ENCODE measurements around the gene NUTM1. TPM values are rescaled to one million over a fixed set of nuclear protein-coding genes. Genes with fewer than 3 reads are reported as not detected.
A peak's percentile ranks its signal among the peaks of the same experiment; 100 is the strongest.

The NUTM1 gene, protein sequence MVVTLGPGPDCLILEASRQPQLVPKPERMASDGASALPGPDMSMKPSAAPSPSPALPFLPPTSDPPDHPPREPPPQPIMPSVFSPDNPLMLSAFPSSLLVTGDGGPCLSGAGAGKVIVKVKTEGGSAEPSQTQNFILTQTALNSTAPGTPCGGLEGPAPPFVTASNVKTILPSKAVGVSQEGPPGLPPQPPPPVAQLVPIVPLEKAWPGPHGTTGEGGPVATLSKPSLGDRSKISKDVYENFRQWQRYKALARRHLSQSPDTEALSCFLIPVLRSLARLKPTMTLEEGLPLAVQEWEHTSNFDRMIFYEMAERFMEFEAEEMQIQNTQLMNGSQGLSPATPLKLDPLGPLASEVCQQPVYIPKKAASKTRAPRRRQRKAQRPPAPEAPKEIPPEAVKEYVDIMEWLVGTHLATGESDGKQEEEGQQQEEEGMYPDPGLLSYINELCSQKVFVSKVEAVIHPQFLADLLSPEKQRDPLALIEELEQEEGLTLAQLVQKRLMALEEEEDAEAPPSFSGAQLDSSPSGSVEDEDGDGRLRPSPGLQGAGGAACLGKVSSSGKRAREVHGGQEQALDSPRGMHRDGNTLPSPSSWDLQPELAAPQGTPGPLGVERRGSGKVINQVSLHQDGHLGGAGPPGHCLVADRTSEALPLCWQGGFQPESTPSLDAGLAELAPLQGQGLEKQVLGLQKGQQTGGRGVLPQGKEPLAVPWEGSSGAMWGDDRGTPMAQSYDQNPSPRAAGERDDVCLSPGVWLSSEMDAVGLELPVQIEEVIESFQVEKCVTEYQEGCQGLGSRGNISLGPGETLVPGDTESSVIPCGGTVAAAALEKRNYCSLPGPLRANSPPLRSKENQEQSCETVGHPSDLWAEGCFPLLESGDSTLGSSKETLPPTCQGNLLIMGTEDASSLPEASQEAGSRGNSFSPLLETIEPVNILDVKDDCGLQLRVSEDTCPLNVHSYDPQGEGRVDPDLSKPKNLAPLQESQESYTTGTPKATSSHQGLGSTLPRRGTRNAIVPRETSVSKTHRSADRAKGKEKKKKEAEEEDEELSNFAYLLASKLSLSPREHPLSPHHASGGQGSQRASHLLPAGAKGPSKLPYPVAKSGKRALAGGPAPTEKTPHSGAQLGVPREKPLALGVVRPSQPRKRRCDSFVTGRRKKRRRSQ
- under 0.01 TPM in 1 of 2 replicates, not detected in the other for total RNA-seq (2014; rRNA removed; shearing (Covaris generic))

GRCh38 chr15:34342737-34343575 is at the start of gene NUTM1, which contains the start of gene NOP10:
Gene NUTM1 (plus strand): TSS chr15:34343315. CDS start chr15:34343697, 382 bp downstream.
Gene NOP10 (minus strand): TSS chr15:34343136. CDS start chr15:34343073, 63 bp downstream.
- peak; percentile 90 for DNase-seq (ENCODE audit: low read depth)

DNA sequence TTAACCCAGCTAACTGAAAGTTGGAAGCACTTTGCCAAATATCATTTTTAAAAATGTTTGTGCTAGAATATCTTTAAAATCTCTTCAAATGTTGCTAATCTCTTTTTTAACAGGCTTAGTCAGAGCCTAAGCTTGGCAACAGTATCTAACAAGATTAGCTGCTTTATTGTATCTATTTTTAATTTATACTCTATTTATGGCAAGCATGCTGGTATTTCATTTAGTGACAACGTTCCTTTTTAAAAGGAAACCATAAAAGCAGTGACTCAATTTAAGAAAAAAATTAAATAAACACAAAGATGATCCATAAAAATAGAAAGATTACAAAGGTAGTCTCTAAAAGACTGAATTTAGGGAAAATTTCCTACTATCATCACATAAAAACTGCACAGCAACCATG is 46.1 kb upstream of the NUTM1 start:
- no peak for DNase-seq (ENCODE audit: low read depth)

DNA sequence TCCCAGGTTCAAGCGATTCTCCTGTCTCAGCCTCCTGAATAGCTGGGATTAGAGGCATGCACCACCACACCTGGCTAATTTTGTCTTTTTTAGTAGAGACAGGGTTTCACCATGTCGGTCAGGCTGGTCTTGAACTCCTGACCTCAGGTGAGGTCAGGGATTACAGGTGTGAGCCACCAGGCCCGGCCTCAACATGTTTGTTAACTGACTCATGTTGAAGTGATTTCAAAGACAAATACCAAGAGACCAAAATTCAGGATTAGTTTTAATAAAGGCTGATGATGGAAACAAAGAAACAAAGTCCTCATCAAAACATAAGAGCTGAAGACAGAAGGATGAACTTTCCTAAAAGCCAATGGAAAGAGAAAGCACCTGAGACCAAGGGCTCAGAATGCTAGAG is 42.1 kb upstream of the NUTM1 start:
- no peak for DNase-seq (ENCODE audit: low read depth)

GRCh38 chr15:34304613-34305012 is 38.5 kb upstream of the NUTM1 start:
- DNase-seq (ENCODE audit: low read depth), result no peak

DNA sequence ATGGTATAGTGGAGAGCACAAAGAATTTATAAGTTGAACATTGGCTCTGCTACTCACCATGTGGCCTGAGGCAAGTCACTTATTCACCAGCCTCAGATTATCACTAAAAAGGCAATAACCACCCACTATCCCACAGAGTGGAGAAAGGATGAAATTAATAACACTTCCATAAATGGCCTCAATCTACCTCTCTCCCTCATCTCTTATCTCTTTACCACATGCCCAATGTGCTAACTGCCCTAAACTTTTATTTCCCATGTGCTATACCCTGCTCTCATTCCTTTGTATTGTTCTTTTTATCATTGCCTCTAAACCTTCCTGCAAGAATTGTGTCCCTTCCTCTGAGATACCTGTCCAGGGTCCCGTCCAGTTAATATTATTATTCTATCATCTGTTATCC is 31.6 kb upstream of the NUTM1 start:
- no peak for DNase-seq (ENCODE audit: low read depth)

DNA sequence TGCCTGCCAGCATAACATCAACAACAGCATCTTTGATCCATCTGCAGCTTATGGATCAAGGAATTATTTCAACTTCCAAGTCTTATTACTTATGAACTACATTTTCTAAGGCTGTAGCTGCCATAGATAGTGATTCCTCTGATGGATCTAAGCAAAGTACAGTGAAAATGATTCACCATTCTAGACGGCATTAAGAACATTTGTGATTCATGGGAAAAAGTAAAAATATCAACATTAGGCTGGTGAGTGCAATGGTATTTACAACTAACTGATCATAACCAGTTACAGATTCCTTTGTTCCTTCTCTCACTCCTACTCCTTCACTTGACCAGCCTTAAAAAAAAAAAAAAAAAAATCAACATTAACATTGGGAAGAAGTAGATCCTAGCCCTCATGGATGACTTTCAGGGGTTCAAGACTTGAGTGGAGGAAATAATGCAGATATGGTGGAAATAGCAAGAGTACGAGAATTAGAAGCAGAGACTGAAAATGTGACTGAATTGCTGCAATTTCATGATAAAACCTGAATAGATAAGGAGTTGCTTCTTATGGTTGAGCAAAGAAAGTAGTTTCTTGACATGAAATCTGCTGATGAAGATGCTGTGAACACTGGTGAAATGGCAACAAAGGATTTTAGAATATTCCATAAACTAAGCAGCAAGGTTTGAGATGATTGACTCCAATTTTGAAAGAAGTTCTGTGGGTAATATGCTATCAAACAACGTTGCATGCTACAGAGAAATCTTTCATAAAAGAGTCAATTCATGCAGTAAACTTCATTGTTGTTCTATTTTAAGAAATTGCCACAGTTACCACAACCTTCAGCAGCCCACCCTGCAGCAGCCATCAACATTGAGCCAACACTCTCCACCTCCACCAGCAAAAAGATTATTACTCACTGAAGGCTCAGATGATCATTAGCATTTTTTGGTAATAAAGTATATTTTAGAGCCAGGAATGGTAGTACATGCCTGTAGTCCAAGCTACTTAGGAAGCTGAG is 28.3 kb upstream of the NUTM1 start:
- no peak for DNase-seq (ENCODE audit: low read depth)

GRCh38 chr15:34318277-34319079 is 24.6 kb upstream of the NUTM1 start:
- peak; percentile 77 for DNase-seq (ENCODE audit: low read depth)

- DNase-seq (ENCODE audit: low read depth), result no peak
Observed at GRCh38 chr15:34323217-34323616, 19.9 kb upstream of the NUTM1 start.

DNA sequence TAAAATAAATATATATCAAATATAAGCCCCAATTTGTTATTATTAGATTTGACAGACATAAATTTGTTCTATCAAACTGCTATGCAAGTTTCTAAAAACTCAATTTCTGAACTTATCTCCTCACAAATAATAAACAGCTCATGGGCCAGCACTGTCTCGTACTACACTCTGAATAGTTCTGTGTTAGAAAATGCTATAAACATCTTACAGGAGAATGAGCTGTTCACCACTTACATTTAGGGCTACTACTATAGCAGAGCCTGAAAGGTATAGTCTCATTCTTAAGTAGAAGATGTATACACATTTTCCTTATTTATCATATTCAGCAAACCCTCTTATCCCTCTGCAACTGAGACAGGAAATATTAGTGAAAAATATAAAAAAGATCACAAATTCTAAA is 18.2 kb upstream of the NUTM1 start:
- DNase-seq (ENCODE audit: low read depth), result no peak

GRCh38 chr15:34325368-34325767 is 17.7 kb upstream of the NUTM1 start:
- no peak for DNase-seq (ENCODE audit: low read depth)

DNA sequence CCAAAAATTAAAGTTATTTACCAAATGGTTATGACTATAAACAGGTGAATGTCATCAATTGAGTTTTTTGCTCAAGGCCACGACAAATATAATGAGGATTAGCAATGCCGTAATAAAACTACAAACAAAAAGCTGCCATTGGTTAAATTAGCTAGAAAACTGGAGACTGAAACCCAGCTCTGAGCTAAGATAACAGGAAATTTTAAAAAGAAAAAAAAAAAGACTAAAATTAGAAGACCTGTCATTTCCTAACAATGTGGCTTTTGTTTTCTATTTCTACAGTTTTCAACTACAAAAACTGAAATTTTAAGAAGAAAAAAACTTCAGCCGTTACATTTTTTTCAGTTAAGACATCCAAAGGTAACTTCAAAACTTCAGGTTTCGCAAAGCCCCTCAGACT is 15.2 kb upstream of the NUTM1 start:
- DNase-seq (ENCODE audit: low read depth), result no peak

- no peak for DNase-seq (ENCODE audit: low read depth)
Observed at GRCh38 chr15:34329006-34329405, 14.1 kb upstream of the NUTM1 start.

GRCh38 chr15:34330279-34330678 is 12.8 kb upstream of the NUTM1 start:
- no peak for DNase-seq (ENCODE audit: low read depth)

GRCh38 chr15:34331809-34332208 is 11.3 kb upstream of the NUTM1 start:
- no peak for DNase-seq (ENCODE audit: low read depth)

DNA sequence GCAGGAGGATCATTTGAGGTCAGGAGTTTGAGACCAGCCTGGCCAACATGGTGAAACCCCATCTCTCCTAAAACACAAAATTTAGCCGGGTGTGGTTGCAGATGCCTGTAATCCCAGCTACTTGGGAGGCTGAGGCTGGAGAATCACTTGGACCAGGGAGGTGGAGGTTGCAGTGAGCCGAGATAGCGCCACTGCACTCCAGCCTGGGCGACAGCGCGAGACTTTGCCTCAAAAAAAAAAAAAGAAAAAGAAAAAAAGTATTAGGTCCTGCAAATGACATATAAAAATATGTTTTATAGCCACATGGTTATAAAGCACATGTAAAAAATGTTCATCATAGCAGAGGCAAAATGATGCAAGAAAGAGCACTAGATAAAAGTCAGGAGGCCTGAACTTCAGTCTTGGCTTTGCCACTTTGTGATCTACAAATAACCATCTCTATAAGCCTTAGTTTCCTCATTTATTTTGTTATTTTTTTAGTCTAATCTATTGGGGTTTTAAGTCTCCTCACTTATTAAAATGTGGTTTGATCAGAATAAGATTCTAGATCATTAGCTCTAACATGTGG is 10.5 kb upstream of the NUTM1 start:
- DNase-seq (ENCODE audit: low read depth), result no peak

GRCh38 chr15:34334672-34335071 is 8.4 kb upstream of the NUTM1 start:
- DNase-seq (ENCODE audit: low read depth), result no peak

DNA sequence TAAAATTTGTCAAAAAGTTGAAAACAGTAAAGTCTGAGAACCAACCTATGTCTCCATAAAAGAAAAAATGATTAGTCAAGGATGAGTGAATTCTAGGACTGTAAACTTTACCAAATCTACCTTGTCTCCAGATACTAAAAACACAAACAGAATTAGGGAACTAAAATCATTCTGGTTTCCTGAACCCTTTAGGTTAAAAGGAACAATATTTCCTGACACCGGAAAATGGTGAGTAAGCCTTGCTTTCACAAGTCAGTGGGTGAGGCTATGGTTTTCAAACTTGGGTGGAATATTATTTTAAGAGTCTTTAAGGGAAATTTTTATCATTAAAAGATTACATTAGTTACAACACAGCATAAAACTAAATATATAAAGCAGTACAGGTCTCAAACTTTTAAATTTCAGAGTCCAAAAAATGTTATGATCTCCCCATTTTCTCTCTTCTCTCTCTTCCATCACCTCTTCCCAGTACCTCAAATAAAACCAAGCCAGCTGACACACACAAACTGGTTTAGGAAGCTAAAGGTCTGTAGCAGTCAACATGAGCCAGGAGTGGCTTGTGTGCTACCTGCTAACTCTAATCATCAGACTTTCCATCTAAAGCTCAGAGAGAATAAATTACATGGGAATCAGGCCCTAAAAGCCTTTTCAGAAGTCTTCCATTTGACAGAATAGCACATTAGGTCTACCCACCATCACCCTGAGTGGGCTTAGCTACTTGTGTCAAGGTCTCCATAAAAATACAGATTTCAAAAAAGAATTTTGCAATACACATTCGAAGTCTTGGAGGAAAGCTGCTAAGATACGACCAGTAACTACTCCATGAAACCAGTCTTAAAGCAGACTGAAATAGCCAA is 7.7 kb upstream of the NUTM1 start:
- no peak for DNase-seq (ENCODE audit: low read depth)

Data from RPMI7951 (cell line).